Breast epithelium (tissue), 3 donors: ENCODE results near the gene CCDC12.

Source experiments
- POLR2A ChIP-seq: fragments of 450-650 bp; IDR thresholded peaks from one replicate; pipeline ENCODE4 v1.6.1; 2016; ENCODE audit warnings: antibody characterized with exemption, mild to moderate bottlenecking, moderate library complexity
- POLR2AphosphoS5 ChIP-seq, 3 donors: sonication (generic); formaldehyde crosslinking; IDR thresholded peaks; one replicate each; pipeline ENCODE4 v1.6.1; 2017; ENCODE audit warnings: antibody characterized with exemption in 3 of 3
- TF ChIP-seq, protein P1 (sequence below), 3 donors: fragments of 450-650 bp; IDR thresholded peaks; one replicate each; pipeline ENCODE4 v1.5.1; 2016 to 2017; ENCODE audit warnings: antibody characterized with exemption in 3 of 3, mild to moderate bottlenecking in 3 of 3, moderate library complexity in 3 of 3

DNA sequence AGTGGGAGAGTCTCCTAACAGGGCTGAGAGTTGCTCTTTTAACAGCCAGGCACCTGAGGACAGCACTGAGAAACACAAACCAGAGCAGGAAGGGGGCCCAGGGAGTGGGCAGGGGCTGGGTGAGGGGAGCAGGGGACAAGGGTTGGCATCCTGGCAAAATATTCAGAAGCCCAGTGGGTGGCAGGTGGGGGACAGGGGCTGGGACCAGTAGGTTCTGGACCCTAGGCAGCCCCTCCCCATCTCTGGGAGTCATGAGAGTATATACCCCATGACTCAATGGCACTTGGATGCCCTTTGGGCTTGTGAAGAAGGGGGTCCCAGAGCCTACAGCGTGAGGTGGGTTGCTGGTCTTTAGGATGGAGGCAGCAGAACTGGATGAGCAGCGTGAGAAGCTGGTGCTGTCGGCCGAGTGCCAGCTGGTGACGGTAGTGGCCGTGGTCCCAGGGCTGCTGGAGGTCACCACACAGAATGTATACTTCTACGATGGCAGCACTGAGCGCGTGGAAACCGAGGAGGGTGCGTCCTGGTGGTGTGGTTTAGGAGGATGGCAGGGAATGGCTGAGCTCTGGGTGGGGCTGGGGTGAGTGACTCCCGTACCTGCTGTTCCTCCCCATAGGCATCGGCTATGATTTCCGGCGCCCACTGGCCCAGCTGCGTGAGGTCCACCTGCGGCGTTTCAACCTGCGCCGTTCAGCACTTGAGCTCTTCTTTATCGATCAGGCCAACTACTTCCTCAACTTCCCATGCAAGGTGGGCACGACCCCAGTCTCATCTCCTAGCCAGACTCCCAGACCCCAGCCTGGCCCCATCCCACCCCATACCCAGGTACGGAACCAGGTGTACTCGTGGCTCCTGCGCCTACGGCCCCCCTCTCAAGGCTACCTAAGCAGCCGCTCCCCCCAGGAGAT lies 27.2 kb upstream of the CCDC12 start:
- TF ChIP-seq, protein P1, sequence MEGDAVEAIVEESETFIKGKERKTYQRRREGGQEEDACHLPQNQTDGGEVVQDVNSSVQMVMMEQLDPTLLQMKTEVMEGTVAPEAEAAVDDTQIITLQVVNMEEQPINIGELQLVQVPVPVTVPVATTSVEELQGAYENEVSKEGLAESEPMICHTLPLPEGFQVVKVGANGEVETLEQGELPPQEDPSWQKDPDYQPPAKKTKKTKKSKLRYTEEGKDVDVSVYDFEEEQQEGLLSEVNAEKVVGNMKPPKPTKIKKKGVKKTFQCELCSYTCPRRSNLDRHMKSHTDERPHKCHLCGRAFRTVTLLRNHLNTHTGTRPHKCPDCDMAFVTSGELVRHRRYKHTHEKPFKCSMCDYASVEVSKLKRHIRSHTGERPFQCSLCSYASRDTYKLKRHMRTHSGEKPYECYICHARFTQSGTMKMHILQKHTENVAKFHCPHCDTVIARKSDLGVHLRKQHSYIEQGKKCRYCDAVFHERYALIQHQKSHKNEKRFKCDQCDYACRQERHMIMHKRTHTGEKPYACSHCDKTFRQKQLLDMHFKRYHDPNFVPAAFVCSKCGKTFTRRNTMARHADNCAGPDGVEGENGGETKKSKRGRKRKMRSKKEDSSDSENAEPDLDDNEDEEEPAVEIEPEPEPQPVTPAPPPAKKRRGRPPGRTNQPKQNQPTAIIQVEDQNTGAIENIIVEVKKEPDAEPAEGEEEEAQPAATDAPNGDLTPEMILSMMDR (IDR thresholded peaks at IDR 0.05), result no peak
- no peak for TF ChIP-seq POLR2A
- TF ChIP-seq POLR2AphosphoS5 (IDR thresholded peaks at IDR 0.05), result no peak
